Astrocyte (in vitro differentiated cells and primary cell): ENCODE data around the gene TRMT2A. TPM values are rescaled to one million over a fixed set of nuclear protein-coding genes. Genes with fewer than 3 reads are reported as not detected.

Experiments used
- DNase-seq: peaks from one replicate; pipeline ENCODE4 v3.0.0-alpha.2; 2010; ENCODE audit warnings: low read depth
- FAIRE-seq: peaks from 2 replicates; lab custom pipeline; 2011; peaks lifted over from hg19 to GRCh38; lab: Jason Lieb, UNC
- H2AFZ ChIP-seq: 2 replicates; pipeline ENCODE4 v1.6.0; 2012; ENCODE audit warnings: low read depth, low read length, inconsistent platforms
- H3K27ac ChIP-seq: 2 replicates; pipeline ENCODE4 v1.5.1; 2011; ENCODE audit warnings: low read depth, low read length, inconsistent platforms
- H3K27me3 ChIP-seq: 2 replicates; pipeline ENCODE4 v1.6.0; 2011; ENCODE audit warnings: low read length, inconsistent platforms; ENCODE audit not compliant: insufficient read depth
- H3K36me3 ChIP-seq: 2 replicates; pipeline ENCODE4 v1.5.1; 2011; ENCODE audit warnings: low read length, inconsistent platforms; ENCODE audit not compliant: insufficient read depth
- H3K4me1 ChIP-seq: 2 replicates; pipeline ENCODE4 v1.5.1; 2011; ENCODE audit warnings: low read length, inconsistent platforms; ENCODE audit not compliant: insufficient read depth
- H3K4me2 ChIP-seq: 2 replicates; pipeline ENCODE4 v1.6.0; 2012; ENCODE audit warnings: low read length, inconsistent platforms
- H3K4me3 ChIP-seq: 2 replicates; pipeline ENCODE4 v1.5.1; 2011; ENCODE audit warnings: low read depth, mild to moderate bottlenecking, low read length, inconsistent platforms; ENCODE audit not compliant: insufficient read depth
- H3K79me2 ChIP-seq: 2 replicates; pipeline ENCODE4 v1.6.0; 2012; ENCODE audit warnings: mild to moderate bottlenecking, low read length, inconsistent platforms; ENCODE audit not compliant: insufficient read depth
- H3K9ac ChIP-seq: 2 replicates; pipeline ENCODE4 v1.6.0; 2012; ENCODE audit warnings: mild to moderate bottlenecking, low read length, inconsistent platforms
- H3K9me3 ChIP-seq: 2 replicates; pipeline ENCODE4 v1.5.1; 2012; ENCODE audit warnings: low read depth, mild to moderate bottlenecking, low read length, inconsistent platforms; ENCODE audit not compliant: insufficient read depth
- H4K20me1 ChIP-seq: 2 replicates; pipeline ENCODE4 v1.6.0; 2012; ENCODE audit warnings: low read length, inconsistent platforms; ENCODE audit not compliant: insufficient read depth
- H3K27ac Mint-ChIP-seq: one replicate; pipeline ENCODE4 v1.8.0; 2021; ENCODE audit warnings: mild to moderate bottlenecking, mixed read lengths; ENCODE audit not compliant: unreplicated experiment
- H3K27me3 Mint-ChIP-seq: one replicate; pipeline ENCODE4 v1.8.0; 2021; ENCODE audit warnings: low read depth, mixed read lengths; ENCODE audit not compliant: unreplicated experiment
- H3K36me3 Mint-ChIP-seq: one replicate; pipeline ENCODE4 v1.8.0; 2021; ENCODE audit warnings: low read depth, mixed read lengths; ENCODE audit not compliant: unreplicated experiment
- H3K4me1 Mint-ChIP-seq: one replicate; pipeline ENCODE4 v1.8.0; 2021; ENCODE audit warnings: low read depth, mixed read lengths; ENCODE audit not compliant: unreplicated experiment
- H3K4me3 Mint-ChIP-seq: one replicate; pipeline ENCODE4 v1.8.0; 2021; ENCODE audit warnings: mild to moderate bottlenecking, moderate library complexity, mixed read lengths; ENCODE audit not compliant: unreplicated experiment
- H3K9me3 Mint-ChIP-seq: one replicate; pipeline ENCODE4 v1.8.0; 2021; ENCODE audit warnings: mild to moderate bottlenecking, mixed read lengths; ENCODE audit not compliant: unreplicated experiment
- EZH2 ChIP-seq: IDR thresholded peaks from 2 replicates; pipeline ENCODE4 v1.6.1; 2012; ENCODE audit warnings: mild to moderate bottlenecking, low read length, inconsistent platforms; ENCODE audit not compliant: insufficient read depth
- total RNA-seq: library from RNA; stranded (reverse); gene quantifications from 2 replicates; pipeline ENCODE4 v1.2.1, GENCODE V29; 2021
- TF ChIP-seq, protein P1 (sequence below): IDR thresholded peaks from 2 replicates; pipeline ENCODE4 v1.5.1; 2011; ENCODE audit warnings: low read depth, mild to moderate bottlenecking, inconsistent platforms, low read length, moderate library complexity; ENCODE audit not compliant: insufficient read depth

TRMT2A gene
- total RNA-seq, 1 donor from 2014 or later = 32.9 TPM

DNA sequence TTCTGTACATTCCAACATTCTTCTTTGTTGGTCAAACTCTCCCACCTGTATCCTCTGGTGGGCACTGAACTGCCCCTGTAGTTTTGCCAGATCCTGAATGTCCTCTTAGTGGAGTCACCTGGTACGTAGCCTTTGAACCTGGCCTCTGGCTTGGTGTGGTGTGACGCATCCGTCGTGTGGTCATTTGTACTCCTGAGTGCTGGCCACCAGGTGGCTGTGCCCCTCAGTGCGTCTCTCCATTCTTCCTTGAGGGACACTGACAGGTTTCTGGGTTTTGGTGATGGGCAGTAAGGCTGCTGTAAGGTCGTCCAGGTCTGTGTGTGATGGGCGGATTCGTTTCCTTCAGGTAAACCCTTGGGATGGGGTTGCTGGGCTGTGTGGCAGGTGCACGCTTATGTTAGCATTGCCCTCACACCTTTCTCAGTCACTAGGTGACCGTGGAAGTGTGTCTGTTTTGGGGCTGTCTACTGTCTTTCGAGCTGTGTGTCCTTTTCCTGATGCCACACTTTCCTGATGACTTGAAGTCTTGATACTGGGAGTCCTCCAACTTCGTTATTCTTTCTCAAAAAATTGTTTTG lies 14.7 kb downstream of the TRMT2A start:
- Histone ChIP-seq H4K20me1 (peaks cover 79% of the 10 kb centered on the region), H3K27me3 (no peaks in the 10 kb centered on the region), H3K79me2 (peaks cover 79% of the 10 kb centered on the region), H3K4me1 (no peaks in the 10 kb centered on the region), H3K9ac (no peak overlapping the region), H3K27ac (no peak overlapping the region), H3K36me3 (peaks cover 59% of the 10 kb centered on the region), H3K4me3 (no peak overlapping the region), H3K9me3 (no peaks in the 10 kb centered on the region), H2AFZ (no peak overlapping the region), H3K4me2 (no peak overlapping the region)
- no peak for FAIRE-seq
- Mint-ChIP-seq H3K4me3 (peak overlapping the region; percentile 34), H3K27me3 (no peaks in the 10 kb centered on the region), H3K27ac (no peak overlapping the region), H3K4me1 (peaks cover 2% of the 10 kb centered on the region), H3K9me3 (no peaks in the 10 kb centered on the region), H3K36me3 (peaks cover 16% of the 10 kb centered on the region)
- TF ChIP-seq, protein P1, sequence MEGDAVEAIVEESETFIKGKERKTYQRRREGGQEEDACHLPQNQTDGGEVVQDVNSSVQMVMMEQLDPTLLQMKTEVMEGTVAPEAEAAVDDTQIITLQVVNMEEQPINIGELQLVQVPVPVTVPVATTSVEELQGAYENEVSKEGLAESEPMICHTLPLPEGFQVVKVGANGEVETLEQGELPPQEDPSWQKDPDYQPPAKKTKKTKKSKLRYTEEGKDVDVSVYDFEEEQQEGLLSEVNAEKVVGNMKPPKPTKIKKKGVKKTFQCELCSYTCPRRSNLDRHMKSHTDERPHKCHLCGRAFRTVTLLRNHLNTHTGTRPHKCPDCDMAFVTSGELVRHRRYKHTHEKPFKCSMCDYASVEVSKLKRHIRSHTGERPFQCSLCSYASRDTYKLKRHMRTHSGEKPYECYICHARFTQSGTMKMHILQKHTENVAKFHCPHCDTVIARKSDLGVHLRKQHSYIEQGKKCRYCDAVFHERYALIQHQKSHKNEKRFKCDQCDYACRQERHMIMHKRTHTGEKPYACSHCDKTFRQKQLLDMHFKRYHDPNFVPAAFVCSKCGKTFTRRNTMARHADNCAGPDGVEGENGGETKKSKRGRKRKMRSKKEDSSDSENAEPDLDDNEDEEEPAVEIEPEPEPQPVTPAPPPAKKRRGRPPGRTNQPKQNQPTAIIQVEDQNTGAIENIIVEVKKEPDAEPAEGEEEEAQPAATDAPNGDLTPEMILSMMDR = no peak
- TF ChIP-seq EZH2 = no peak
- no peak for DNase-seq

DNA sequence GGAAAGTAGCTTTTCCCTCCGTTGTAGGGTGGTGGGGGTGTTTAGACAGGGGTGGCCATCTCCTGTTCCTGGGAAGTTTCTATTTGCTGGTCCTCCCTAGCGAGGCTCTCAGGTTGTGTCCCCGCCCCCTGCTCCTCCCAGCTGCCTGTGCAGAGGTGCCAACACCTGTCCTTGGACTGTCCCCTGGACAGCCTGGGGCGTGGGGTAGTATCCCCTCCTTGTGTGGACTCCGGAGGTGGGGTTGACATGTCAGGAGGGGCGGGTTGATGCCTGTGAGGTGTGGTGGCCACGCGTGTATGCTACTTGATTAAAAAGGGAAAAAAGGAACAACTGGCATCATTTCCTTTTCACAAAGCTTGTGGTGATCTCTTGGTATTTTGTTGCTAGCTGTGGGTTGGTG lies 15.4 kb downstream of the TRMT2A start:
- Mint-ChIP-seq H3K27ac (no peak overlapping the region), H3K9me3 (peaks cover 4% of the 10 kb centered on the region), H3K27me3 (no peaks in the 10 kb centered on the region), H3K4me3 (no peak overlapping the region), H3K4me1 (peaks cover 2% of the 10 kb centered on the region), H3K36me3 (peaks cover 20% of the 10 kb centered on the region)
- Histone ChIP-seq H3K9ac (no peak overlapping the region), H3K4me2 (no peak overlapping the region), H3K79me2 (peaks cover 82% of the 10 kb centered on the region), H3K36me3 (peaks cover 60% of the 10 kb centered on the region), H3K9me3 (no peaks in the 10 kb centered on the region), H4K20me1 (peaks cover 77% of the 10 kb centered on the region), H3K27ac (no peak overlapping the region), H3K4me3 (no peak overlapping the region), H3K4me1 (no peaks in the 10 kb centered on the region), H3K27me3 (no peaks in the 10 kb centered on the region), H2AFZ (no peak overlapping the region)
- no peak for TF ChIP-seq EZH2
- TF ChIP-seq, protein P1 = no peak
- FAIRE-seq = no peak
- no peak for DNase-seq

DNA sequence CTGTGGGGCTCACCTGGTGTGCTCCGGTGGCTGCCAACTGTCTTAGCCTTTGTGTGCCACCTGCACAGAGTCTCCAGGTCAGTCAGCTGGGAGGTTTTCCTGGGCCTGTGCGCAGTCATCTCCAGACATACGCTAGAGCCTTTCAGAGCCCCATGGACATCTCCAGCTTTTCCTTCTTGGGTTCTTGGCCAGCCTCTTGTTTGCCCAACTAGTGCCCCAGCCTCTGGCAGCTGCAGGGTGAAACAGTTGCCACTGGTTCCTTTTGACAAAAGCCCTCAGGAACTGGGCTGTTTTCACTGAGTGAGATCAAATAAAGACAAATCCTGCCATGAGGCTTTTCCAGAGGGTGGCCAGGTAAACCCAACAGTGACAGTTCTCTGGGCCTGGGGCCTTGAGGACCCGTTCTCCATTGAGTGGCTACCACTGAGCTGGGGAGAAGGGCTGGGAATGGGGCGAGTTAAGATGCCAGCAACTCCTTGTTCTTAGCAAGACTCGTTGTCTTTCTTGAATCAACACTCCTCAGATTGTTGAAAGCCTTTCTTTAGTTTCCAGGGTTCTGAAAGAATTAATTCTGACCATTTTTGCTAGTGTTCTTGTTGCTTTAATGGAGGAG lies 17.8 kb downstream of the TRMT2A start:
- H3K9me3 ChIP-seq = no peaks in the 10 kb centered on the region
- no peaks in the 10 kb centered on the region for H3K4me1 Mint-ChIP-seq
- peaks cover 59% of the 10 kb centered on the region for H4K20me1 ChIP-seq
- peaks cover 34% of the 10 kb centered on the region for H3K36me3 Mint-ChIP-seq
- TF ChIP-seq EZH2 = no peak
- no peak overlapping the region for H3K4me3 Mint-ChIP-seq
- H3K9me3 Mint-ChIP-seq = peaks cover 6% of the 10 kb centered on the region
- FAIRE-seq (no peak), DNase-seq (no peak)
- no peak overlapping the region for H2AFZ ChIP-seq
- H3K79me2 ChIP-seq = peaks cover 88% of the 10 kb centered on the region
- H3K27ac Mint-ChIP-seq = no peak overlapping the region
- no peak overlapping the region for H3K27ac ChIP-seq
- H3K27me3 ChIP-seq = no peaks in the 10 kb centered on the region
- no peak overlapping the region for H3K4me2 ChIP-seq
- H3K27me3 Mint-ChIP-seq = no peaks in the 10 kb centered on the region
- no peaks in the 10 kb centered on the region for H3K4me1 ChIP-seq
- peaks cover 65% of the 10 kb centered on the region for H3K36me3 ChIP-seq
- no peak overlapping the region for H3K4me3 ChIP-seq
- H3K9ac ChIP-seq = no peak overlapping the region
